HEK293 (cell line): ENCODE measurements around the gene MAN1B1.

Experiments
- CTCF ChIA-PET: fragments of 350-600 bp; formaldehyde crosslinking; extraction: SDS; loops from one replicate; lab custom pipeline; 2021; ENCODE audit warnings: antibody characterized with exemption; lab: Yijun Ruan, JAX
- POLR2A ChIA-PET: fragments of 300-600 bp; formaldehyde crosslinking; extraction: SDS; loops from one replicate; lab custom pipeline; 2020; ENCODE audit warnings: antibody characterized with exemption, inconsistent platforms; lab: Yijun Ruan, JAX
- H3K27ac ChIP-seq: fragments of 200-500 bp; sonication (Bioruptor generic); 2 replicates; pipeline ENCODE4 v1.5.1; 2014; ENCODE audit warnings: low read depth, low read length, control low read depth, inconsistent platforms; ENCODE audit errors: extremely low read depth
- H3K36me3 ChIP-seq, 2 experiments: fragments of 200-500 bp in 1 of 2; sonication (Bioruptor generic) in 1 of 2; 1 replicate in 1 of 2; 2 replicates in 1 of 2; pipeline ENCODE4 v1.5.1; 2014 to 2017; ENCODE audit warnings: inconsistent platforms in 2 of 2, low read length in 2 of 2; ENCODE audit not compliant: control insufficient read depth in 2 of 2, insufficient read depth in 1 of 2
- H3K4me1 ChIP-seq: fragments of 200-500 bp; sonication (Bioruptor generic); 2 replicates; pipeline ENCODE4 v1.5.1; 2014; ENCODE audit warnings: mild to moderate bottlenecking, low read length, inconsistent platforms; ENCODE audit not compliant: control insufficient read depth, insufficient read depth
- H3K4me3 ChIP-seq: 2 replicates; pipeline ENCODE4 v1.5.1; 2011; ENCODE audit warnings: low read depth, mild to moderate bottlenecking, control low read depth, low read length, moderate library complexity
- H3K9me3 ChIP-seq: fragments of 200-500 bp; sonication (Bioruptor generic); 2 replicates; pipeline ENCODE4 v1.5.1; 2014; ENCODE audit warnings: low read depth, low read length, inconsistent platforms; ENCODE audit not compliant: control insufficient read depth, insufficient read depth
- GLI4 ChIP-seq: fragments of 450-650 bp; formaldehyde crosslinking; IDR thresholded peaks from 2 replicates; pipeline ENCODE4 v1.5.1; 2016; ENCODE audit warnings: missing biosample characterization, missing genetic modification characterization
- GLIS1 ChIP-seq: fragments of 450-650 bp; formaldehyde crosslinking; IDR thresholded peaks from 2 replicates; pipeline ENCODE4 v1.5.1; 2016; ENCODE audit warnings: missing biosample characterization, missing genetic modification characterization
- GLIS2 ChIP-seq: fragments of 450-650 bp; formaldehyde crosslinking; IDR thresholded peaks from 2 replicates; pipeline ENCODE4 v1.5.1; 2016; ENCODE audit warnings: missing biosample characterization, missing genetic modification characterization
- HOXC10 ChIP-seq: sonication (generic); formaldehyde crosslinking; IDR thresholded peaks from 2 replicates; pipeline ENCODE4 v1.8.1; 2023; ENCODE audit warnings: mild to moderate bottlenecking, missing genetic modification reagents
- KLF1 ChIP-seq: fragments of 450-650 bp; formaldehyde crosslinking; IDR thresholded peaks from 2 replicates; pipeline ENCODE4 v1.5.1; 2016; ENCODE audit warnings: missing biosample characterization, missing genetic modification characterization
- KLF16 ChIP-seq: fragments of 450-650 bp; formaldehyde crosslinking; IDR thresholded peaks from 2 replicates; pipeline ENCODE4 v1.5.1; 2017; ENCODE audit warnings: missing biosample characterization, missing genetic modification characterization
- SP3 ChIP-seq: fragments of 450-650 bp; formaldehyde crosslinking; IDR thresholded peaks from 2 replicates; pipeline ENCODE4 v1.5.1; 2016; ENCODE audit warnings: missing biosample characterization, missing genetic modification characterization
- ZNF157 ChIP-seq: fragments of 450-650 bp; formaldehyde crosslinking; IDR thresholded peaks from 2 replicates; pipeline ENCODE4 v1.5.1; 2016; ENCODE audit warnings: missing biosample characterization, missing genetic modification characterization
- ZNF175 ChIP-seq: fragments of 450-650 bp; formaldehyde crosslinking; IDR thresholded peaks from 2 replicates; pipeline ENCODE4 v1.5.1; 2016; ENCODE audit warnings: missing biosample characterization, missing genetic modification characterization
- ZNF514 ChIP-seq: fragments of 450-650 bp; formaldehyde crosslinking; IDR thresholded peaks from 2 replicates; pipeline ENCODE4 v1.5.1; 2016; ENCODE audit warnings: missing biosample characterization, missing genetic modification characterization
- ZNF561 ChIP-seq: fragments of 450-650 bp; IDR thresholded peaks from 2 replicates; pipeline ENCODE4 v1.5.1; 2018; ENCODE audit warnings: missing biosample characterization, missing genetic modification characterization, borderline replicate concordance
- ZNF670 ChIP-seq: fragments of 450-650 bp; formaldehyde crosslinking; IDR thresholded peaks from 2 replicates; pipeline ENCODE4 v1.5.1; 2016; ENCODE audit warnings: missing biosample characterization, missing genetic modification characterization, low read depth
- ZNF677 ChIP-seq: fragments of 450-650 bp; IDR thresholded peaks from 2 replicates; pipeline ENCODE4 v1.5.0; 2018; ENCODE audit warnings: missing biosample characterization, mild to moderate bottlenecking, missing genetic modification characterization, moderate library complexity
- ZNF76 ChIP-seq: fragments of 450-650 bp; formaldehyde crosslinking; IDR thresholded peaks from 2 replicates; pipeline ENCODE4; 2016; ENCODE audit warnings: low read depth, missing biosample characterization, missing genetic modification characterization, borderline replicate concordance
- TF ChIP-seq, protein P1 (sequence below): fragments of 450-650 bp; formaldehyde crosslinking; IDR thresholded peaks from 2 replicates; pipeline ENCODE4 v1.5.1; 2017; ENCODE audit warnings: missing biosample characterization, missing genetic modification characterization
- TF ChIP-seq, protein P2 (sequence below): fragments of 450-650 bp; formaldehyde crosslinking; IDR thresholded peaks from 2 replicates; pipeline ENCODE4 v1.5.1; 2016; ENCODE audit warnings: missing biosample characterization, missing genetic modification characterization
- TF ChIP-seq, protein P3 (sequence below): fragments of 450-650 bp; formaldehyde crosslinking; IDR thresholded peaks from 2 replicates; pipeline ENCODE4 v1.5.1; 2017; ENCODE audit warnings: missing biosample characterization, missing genetic modification characterization
- TF ChIP-seq, protein P4 (sequence below): fragments of 450-650 bp; formaldehyde crosslinking; IDR thresholded peaks from 2 replicates; pipeline ENCODE4 v1.5.1; 2016; ENCODE audit warnings: missing biosample characterization, missing genetic modification characterization
- TF ChIP-seq, protein P5 (sequence below): fragments of 450-650 bp; formaldehyde crosslinking; IDR thresholded peaks from 2 replicates; pipeline ENCODE4 v1.5.1; 2016; ENCODE audit warnings: missing biosample characterization, missing genetic modification characterization

The MAN1B1 gene

DNA sequence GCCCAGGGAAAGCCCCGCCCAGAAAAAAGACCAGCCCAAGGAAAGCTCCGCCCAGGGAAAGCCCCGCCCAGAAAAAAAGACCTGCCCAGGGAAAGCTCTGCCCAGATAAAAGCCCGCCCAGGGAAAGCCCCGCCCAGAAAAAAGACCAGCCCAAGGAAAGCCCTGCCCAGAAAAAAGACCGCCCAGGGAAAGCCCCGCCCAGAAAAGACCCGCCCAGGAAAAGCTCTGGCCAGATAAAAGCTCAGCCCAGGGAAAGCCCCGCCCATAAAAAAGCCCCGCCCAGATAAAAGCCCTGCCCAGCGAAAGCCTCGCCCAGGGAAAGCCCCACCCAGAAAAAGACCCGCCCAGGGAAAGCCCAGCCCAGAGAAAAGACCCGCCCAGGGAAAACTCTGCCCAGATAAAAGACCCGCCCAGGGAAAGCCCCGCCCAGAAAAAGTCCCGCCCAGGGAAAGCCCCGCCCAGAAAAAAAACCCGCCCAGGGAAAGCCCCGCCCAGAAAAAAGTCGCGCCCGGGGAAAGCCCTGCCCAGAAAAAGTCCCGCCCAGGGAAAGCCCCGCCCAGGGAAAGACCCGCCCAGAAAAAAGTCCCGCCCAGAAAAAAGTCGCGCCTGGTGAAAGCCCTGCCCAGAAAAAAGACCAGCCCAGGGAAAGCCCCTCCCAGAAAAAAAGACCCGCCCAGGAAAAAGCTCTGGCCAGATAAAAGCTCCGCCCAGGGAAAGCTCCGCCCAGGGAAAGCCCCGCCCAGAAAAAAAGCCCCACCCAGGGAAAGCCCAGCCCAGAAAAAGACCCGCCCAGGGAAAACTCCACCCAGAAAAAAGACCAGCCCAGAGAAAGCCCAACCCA, 64.1 kb downstream of the MAN1B1 start (continued):
- TF ChIP-seq ZNF76 (tag by site-specific recombination) (no peak), ZNF157 (tag by site-specific recombination) (no peak)

DNA sequence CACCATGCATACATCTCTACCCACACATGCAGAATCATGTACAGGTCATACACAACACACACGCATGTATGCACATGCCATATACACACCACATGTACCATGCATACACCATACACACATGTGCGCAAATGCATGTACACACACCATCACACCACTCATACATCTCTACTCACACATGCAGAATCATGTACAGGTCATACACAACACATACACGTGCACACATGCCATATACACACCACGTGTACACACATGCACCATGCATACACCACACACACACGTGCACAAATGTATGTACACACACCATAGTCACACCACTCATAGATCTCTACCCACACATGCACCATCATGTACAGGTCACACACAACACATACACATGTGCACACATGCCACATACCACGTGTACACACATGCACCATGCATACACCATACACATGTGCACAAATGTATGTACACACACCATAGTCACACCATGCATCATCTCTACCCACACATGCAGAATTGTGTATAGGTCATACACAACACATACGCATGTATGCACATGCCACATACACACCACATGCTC, 66.1 kb downstream of the MAN1B1 start:
- H3K27ac ChIP-seq: no peak overlapping the region
- H3K9me3 ChIP-seq: no peaks in the 10 kb centered on the region
- POLR2A ChIA-PET: interaction anchor here (1.8 to 3.1 kb wide), 3 partner anchors 23 to 48 kb away, joined by 7 to 52 read pairs (median 8); partner anchors contain the start of gene TPRN
- TF ChIP-seq ZNF677 (tag by site-specific recombination) (no peak), ZNF514 (no peak)
- TF ChIP-seq, protein P1, sequence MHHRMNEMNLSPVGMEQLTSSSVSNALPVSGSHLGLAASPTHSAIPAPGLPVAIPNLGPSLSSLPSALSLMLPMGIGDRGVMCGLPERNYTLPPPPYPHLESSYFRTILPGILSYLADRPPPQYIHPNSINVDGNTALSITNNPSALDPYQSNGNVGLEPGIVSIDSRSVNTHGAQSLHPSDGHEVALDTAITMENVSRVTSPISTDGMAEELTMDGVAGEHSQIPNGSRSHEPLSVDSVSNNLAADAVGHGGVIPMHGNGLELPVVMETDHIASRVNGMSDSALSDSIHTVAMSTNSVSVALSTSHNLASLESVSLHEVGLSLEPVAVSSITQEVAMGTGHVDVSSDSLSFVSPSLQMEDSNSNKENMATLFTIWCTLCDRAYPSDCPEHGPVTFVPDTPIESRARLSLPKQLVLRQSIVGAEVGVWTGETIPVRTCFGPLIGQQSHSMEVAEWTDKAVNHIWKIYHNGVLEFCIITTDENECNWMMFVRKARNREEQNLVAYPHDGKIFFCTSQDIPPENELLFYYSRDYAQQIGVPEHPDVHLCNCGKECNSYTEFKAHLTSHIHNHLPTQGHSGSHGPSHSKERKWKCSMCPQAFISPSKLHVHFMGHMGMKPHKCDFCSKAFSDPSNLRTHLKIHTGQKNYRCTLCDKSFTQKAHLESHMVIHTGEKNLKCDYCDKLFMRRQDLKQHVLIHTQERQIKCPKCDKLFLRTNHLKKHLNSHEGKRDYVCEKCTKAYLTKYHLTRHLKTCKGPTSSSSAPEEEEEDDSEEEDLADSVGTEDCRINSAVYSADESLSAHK: no peak
- TF ChIP-seq, protein P2, sequence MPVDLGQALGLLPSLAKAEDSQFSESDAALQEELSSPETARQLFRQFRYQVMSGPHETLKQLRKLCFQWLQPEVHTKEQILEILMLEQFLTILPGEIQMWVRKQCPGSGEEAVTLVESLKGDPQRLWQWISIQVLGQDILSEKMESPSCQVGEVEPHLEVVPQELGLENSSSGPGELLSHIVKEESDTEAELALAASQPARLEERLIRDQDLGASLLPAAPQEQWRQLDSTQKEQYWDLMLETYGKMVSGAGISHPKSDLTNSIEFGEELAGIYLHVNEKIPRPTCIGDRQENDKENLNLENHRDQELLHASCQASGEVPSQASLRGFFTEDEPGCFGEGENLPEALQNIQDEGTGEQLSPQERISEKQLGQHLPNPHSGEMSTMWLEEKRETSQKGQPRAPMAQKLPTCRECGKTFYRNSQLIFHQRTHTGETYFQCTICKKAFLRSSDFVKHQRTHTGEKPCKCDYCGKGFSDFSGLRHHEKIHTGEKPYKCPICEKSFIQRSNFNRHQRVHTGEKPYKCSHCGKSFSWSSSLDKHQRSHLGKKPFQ (tag by site-specific recombination): peak; percentile 95
- TF ChIP-seq, protein P3, sequence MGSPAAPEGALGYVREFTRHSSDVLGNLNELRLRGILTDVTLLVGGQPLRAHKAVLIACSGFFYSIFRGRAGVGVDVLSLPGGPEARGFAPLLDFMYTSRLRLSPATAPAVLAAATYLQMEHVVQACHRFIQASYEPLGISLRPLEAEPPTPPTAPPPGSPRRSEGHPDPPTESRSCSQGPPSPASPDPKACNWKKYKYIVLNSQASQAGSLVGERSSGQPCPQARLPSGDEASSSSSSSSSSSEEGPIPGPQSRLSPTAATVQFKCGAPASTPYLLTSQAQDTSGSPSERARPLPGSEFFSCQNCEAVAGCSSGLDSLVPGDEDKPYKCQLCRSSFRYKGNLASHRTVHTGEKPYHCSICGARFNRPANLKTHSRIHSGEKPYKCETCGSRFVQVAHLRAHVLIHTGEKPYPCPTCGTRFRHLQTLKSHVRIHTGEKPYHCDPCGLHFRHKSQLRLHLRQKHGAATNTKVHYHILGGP (tag by site-specific recombination): no peak
- TF ChIP-seq, protein P4, sequence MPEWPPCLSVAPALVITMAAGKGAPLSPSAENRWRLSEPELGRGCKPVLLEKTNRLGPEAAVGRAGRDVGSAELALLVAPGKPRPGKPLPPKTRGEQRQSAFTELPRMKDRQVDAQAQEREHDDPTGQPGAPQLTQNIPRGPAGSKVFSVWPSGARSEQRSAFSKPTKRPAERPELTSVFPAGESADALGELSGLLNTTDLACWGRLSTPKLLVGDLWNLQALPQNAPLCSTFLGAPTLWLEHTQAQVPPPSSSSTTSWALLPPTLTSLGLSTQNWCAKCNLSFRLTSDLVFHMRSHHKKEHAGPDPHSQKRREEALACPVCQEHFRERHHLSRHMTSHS (tag by site-specific recombination): no peak
- no peaks in the 10 kb centered on the region for H3K36me3 ChIP-seq
- no peaks in the 10 kb centered on the region for H3K4me1 ChIP-seq
- no peak overlapping the region for H3K4me3 ChIP-seq
- CTCF ChIA-PET: interaction anchor here (0.6 kb wide), 1 partner anchor 25 kb away, joined by 6 read pairs; no protein-coding TSS in a partner anchor

- Histone ChIP-seq H3K27ac (no peak overlapping the region), H3K9me3 (no peaks in the 10 kb centered on the region), H3K4me3 (no peak overlapping the region), H3K4me1 (no peaks in the 10 kb centered on the region), H3K36me3 (no peaks in the 10 kb centered on the region)
- POLR2A ChIA-PET: interaction anchor here (0.5 to 2.3 kb wide), 12 partner anchors 11 to 84 kb away, joined by 3 to 12 read pairs (median 4); partner anchors contain the start of genes LRRC26, MAN1B1 and TUBB4B
- CTCF ChIA-PET: interaction anchor here (1.0 to 1.1 kb wide), 2 partner anchors 71 to 80 kb away, joined by 3 read pairs; partner anchors contain the start of gene RNF224
- TF ChIP-seq, protein P3 (tag by site-specific recombination): no peak
- no peak for TF ChIP-seq HOXC10 (CRISPR knock-in tag)
- peak; percentile 60 for TF ChIP-seq GLIS1 (tag by site-specific recombination)
- peak; percentile 64 for TF ChIP-seq GLIS2 (tag by site-specific recombination)
- TF ChIP-seq GLI4 (tag by site-specific recombination): no peak
- TF ChIP-seq KLF16 (tag by site-specific recombination): 0 out of 2 replicates have a peak, but pooled peaks have one; percentile 23
- no peak for TF ChIP-seq ZNF670 (tag by site-specific recombination)
- peak; percentile 73 for TF ChIP-seq SP3
- TF ChIP-seq ZNF561 (tag by site-specific recombination): no peak
- no peak for TF ChIP-seq ZNF175
- TF ChIP-seq, protein P5, sequence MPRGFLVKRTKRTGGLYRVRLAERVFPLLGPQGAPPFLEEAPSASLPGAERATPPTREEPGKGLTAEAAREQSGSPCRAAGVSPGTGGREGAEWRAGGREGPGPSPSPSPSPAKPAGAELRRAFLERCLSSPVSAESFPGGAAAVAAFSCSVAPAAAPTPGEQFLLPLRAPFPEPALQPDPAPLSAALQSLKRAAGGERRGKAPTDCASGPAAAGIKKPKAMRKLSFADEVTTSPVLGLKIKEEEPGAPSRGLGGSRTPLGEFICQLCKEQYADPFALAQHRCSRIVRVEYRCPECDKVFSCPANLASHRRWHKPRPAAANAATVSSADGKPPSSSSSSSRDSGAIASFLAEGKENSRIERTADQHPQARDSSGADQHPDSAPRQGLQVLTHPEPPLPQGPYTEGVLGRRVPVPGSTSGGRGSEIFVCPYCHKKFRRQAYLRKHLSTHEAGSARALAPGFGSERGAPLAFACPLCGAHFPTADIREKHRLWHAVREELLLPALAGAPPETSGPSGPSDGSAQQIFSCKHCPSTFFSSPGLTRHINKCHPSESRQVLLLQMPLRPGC (tag by site-specific recombination): no peak
- peak; percentile 88 for TF ChIP-seq KLF1 (tag by site-specific recombination)
Measured at GRCh38 chr9:137156567-137157375, 70.0 kb downstream of the MAN1B1 start.
